H1 (cell line): ENCODE measurements around the gene CDRT4.

Experiments used
- BACH1 ChIP-seq: IDR thresholded peaks from 2 replicates; pipeline ENCODE4 v1.6.1; 2012; ENCODE audit warnings: low read length, improper control_type of control experiment
- EZH2 ChIP-seq: fragments of 200-600 bp; sonication (generic); IDR thresholded peaks from 2 replicates; pipeline ENCODE4 v1.7.1; 2012; ENCODE audit warnings: low read depth, mild to moderate bottlenecking, moderate library complexity, low read length, inconsistent platforms; ENCODE audit not compliant: severe bottlenecking
- POU5F1 ChIP-seq: IDR thresholded peaks from 2 replicates; pipeline ENCODE4 v1.6.1; 2011; ENCODE audit warnings: low read depth, mild to moderate bottlenecking, low read length, moderate library complexity
- RAD21 ChIP-seq, 2 experiments: IDR thresholded peaks in 1 of 2; conservative IDR thresholded peaks in 1 of 2; 2 replicates each; pipeline ENCODE4 v1.6.1; 2011; ENCODE audit warnings: low read depth in 2 of 2, low read length in 2 of 2, improper control_type of control experiment in 1 of 2, inconsistent platforms in 1 of 2, mild to moderate bottlenecking in 1 of 2, moderate library complexity in 1 of 2
- SP1 ChIP-seq: IDR thresholded peaks from 2 replicates; pipeline ENCODE4 v1.6.1; 2011; ENCODE audit warnings: low read depth, low read length
- TF ChIP-seq, protein P1 (sequence below), 3 experiments: IDR thresholded peaks; 1 replicate in 2 of 3; 2 replicates in 1 of 3; pipeline versions ENCODE4 v1.5.1 to v1.6.1; 2011; ENCODE audit warnings: low read length in 3 of 3, mild to moderate bottlenecking in 3 of 3, inconsistent platforms in 2 of 3, low read depth in 1 of 3, moderate library complexity in 1 of 3; ENCODE audit not compliant: insufficient read depth in 1 of 3; ENCODE audit errors: control extremely low read depth in 1 of 3
- TF ChIP-seq, protein P2 (sequence below): IDR thresholded peaks from 2 replicates; pipeline ENCODE4 v1.6.1; 2012; ENCODE audit warnings: inconsistent platforms

DNA sequence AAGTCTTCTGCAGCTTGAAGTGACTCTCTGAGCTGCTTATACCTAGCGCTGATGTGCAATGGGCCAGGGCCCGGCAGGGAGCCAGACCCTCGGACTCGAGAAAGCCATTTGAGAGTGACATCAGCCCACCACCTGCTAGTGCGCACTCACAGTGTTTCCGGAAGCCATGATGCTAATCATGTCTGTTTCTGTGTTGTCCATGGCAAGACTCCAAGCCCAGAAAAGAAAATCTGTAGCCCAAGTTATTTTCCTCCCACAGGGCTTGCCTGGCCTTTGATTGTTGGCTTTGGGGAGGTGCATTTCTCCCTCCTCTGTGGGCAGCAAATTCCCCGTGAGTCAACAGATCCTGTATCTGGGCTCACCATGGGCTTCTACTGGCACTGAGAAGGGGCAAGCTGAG, 1.8 kb upstream of the CDRT4 start:
- TF ChIP-seq EZH2: no peak
- TF ChIP-seq SP1: no peak
- TF ChIP-seq, protein P1, sequence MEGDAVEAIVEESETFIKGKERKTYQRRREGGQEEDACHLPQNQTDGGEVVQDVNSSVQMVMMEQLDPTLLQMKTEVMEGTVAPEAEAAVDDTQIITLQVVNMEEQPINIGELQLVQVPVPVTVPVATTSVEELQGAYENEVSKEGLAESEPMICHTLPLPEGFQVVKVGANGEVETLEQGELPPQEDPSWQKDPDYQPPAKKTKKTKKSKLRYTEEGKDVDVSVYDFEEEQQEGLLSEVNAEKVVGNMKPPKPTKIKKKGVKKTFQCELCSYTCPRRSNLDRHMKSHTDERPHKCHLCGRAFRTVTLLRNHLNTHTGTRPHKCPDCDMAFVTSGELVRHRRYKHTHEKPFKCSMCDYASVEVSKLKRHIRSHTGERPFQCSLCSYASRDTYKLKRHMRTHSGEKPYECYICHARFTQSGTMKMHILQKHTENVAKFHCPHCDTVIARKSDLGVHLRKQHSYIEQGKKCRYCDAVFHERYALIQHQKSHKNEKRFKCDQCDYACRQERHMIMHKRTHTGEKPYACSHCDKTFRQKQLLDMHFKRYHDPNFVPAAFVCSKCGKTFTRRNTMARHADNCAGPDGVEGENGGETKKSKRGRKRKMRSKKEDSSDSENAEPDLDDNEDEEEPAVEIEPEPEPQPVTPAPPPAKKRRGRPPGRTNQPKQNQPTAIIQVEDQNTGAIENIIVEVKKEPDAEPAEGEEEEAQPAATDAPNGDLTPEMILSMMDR (IDR thresholded peaks at IDR 0.05; ENCODE audit: control extremely low read depth in 1 of 3, insufficient read depth in 1 of 3, low read depth in 1 of 3, low read length in 3 of 3): no peak
- TF ChIP-seq RAD21 (IDR thresholded peaks at IDR 0.05 in 1 of 2, conservative IDR thresholded peaks at IDR 0.05 in 1 of 2; ENCODE audit: low read depth in 2 of 2, low read length in 2 of 2): no peak
- TF ChIP-seq POU5F1: no peak
- TF ChIP-seq, protein P2, sequence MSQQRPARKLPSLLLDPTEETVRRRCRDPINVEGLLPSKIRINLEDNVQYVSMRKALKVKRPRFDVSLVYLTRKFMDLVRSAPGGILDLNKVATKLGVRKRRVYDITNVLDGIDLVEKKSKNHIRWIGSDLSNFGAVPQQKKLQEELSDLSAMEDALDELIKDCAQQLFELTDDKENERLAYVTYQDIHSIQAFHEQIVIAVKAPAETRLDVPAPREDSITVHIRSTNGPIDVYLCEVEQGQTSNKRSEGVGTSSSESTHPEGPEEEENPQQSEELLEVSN: no peak
- no peak for TF ChIP-seq BACH1
